HG03565 (cell line): ENCODE data around the gene WDFY3.

Experiments
- ATAC-seq: cut with Tn5 transposase; IDR thresholded peaks from one replicate; pipeline ENCODE4 v1.9.1; 2021; ENCODE audit warnings: mild to moderate bottlenecking, moderate library complexity; ENCODE audit not compliant: unreplicated experiment

WDFY3 gene

GRCh38 chr4:84952004-84952403 is 14.5 kb downstream of the WDFY3 start:
- ATAC-seq, result no peak

DNA sequence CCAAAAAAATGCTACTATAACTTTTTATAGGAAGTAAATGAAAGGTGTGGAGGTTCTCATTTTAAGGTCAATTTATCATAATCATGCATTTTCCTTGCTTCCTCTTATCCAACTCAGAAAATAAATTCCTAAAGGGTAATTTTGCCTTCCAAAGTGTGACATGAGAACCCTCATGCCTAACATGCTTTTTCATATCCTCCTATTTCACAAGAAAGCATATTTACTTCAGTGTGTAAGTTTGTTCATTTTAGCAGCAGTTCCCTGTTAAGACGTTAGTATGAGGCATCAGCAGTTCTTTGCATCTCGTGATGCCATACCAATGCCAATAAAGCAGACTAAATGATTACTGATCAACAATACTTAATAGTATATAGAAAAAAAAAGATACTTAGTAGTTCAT is 18.4 kb downstream of the WDFY3 start:
- ATAC-seq, result no peak

DNA sequence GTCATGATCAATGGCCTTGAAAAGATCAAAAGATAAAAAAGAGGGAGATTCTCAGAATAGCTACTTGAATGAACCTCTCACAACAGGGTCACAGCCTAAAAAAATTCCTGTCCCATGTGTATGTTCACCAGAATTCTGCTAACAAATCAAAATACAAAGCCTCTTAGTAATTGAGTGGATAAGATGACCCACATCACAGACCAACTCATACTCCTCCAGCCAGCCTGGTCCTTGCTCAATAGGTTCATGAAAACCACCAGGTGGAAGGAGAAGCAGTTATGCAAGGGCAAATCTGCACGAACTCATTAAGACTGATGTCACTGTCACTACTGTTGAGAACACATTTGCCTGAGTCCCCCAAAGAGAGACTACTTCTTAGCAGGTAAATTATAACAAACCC is 21.5 kb downstream of the WDFY3 start:
- no peak for ATAC-seq

GRCh38 chr4:84940960-84941359 is 25.5 kb downstream of the WDFY3 start:
- ATAC-seq, result no peak

DNA sequence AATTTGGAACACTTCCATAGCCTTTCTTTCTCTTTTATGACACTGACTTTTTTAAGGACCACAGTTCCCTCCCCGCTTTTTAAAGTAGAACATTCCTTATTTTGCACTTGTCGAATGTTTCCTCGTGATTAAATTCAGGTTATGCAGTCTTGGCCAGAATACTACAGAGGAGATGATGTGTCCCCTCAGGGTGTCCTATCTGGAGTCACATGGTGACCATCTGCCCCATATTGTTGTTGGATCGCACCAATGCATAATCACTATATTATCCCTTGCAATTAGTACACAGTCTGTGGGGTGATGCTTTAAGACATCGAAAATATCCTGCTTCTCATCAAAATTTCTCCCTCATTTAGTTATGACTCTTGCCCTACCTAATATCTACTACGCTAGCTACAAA is 27.4 kb downstream of the WDFY3 start:
- ATAC-seq, result no peak

GRCh38 chr4:84938316-84938715 is 28.2 kb downstream of the WDFY3 start:
- no peak for ATAC-seq

DNA sequence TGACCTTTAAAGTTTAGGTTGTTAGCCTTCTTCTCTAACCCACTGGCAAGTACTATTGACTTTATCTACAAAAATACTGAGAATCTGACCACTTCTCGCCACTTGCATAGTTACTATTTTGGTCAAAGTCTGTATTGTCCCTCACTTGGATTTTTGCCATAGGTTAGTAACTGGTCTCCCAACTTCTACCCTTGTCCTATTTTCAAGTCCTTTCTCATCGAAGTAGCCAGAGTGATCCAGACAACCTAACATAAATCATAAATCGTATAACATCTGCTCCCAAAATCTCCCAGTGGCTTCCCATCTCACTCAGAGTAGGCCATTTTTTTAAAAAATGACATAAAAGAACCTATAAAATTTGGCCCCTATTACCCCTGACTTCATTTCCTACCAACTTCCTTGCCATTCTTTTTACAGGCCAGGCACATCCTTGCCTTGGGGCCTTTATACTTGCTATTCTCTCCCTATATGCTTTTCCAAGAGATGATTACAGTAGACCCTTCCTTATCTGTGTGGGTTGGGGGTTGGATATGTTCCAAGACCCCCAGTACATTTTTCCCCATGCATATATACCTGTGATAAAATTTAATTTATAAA is 29.0 kb downstream of the WDFY3 start:
- no peak for ATAC-seq

- no peak for ATAC-seq
These were observed 30.4 kb downstream of the WDFY3 start for GRCh38 chr4:84936123-84936522.

DNA sequence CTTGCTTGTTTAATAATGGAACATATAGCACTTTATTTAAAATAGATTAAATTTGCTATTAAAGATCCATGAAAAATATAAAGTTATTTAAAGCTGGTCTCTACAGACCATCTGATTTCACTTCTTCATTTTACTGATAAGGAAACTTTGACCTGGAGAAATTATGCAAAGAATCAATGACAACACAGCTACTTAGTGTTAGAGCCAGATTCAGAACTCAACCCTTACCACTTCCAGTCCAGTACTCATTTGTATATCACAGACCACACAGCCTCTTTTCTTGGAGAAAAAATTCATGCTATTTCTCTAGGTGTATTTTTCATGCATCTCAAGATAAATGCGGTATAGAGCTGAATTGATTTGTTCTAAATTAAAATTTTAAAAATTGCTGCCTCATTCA is 34.0 kb downstream of the WDFY3 start:
- ATAC-seq, result no peak

- ATAC-seq, result no peak
These were observed 34.5 kb downstream of the WDFY3 start for GRCh38 chr4:84931961-84932360.

DNA sequence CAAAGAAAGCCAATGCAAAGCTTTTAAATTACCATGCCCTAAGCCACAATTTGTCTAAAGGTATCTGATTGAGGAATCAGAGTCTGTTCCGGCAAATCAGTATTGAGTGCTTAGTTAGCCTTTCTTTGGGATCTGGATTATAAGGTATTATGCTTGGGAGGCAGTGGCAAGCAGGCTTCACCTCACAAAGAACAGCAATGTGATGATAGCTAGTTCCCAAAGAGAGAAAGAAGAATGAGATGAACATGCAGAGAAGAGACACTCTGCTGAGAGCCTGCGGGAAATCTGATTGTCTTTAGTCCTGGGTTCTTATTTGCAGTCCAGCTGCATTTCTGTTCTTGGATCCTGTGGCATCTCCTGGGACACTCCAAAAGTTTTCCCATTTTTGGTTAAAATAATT is 35.2 kb downstream of the WDFY3 start:
- ATAC-seq, result no peak

DNA sequence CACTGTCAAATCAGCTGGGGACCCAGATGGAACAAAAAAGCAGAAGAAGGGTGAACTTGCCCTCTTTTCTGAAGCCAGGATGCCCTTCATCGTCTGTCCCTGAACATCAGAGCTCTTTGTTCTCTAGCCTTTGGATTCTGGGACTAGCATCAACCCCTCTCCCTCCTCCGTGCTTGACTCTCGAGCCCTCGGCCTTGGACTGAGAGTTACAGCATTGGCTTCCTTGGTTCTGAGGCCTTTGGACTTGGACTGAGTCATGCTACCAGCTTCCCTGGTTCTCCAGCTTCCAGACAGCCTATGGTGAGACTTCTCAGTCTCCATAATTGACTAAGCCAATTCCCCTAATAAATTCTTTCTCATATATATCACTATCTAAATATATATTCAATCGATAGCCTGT is 38.4 kb downstream of the WDFY3 start:
- no peak for ATAC-seq

- no peak for ATAC-seq
These were observed 39.1 kb downstream of the WDFY3 start for GRCh38 chr4:84927428-84927827.

DNA sequence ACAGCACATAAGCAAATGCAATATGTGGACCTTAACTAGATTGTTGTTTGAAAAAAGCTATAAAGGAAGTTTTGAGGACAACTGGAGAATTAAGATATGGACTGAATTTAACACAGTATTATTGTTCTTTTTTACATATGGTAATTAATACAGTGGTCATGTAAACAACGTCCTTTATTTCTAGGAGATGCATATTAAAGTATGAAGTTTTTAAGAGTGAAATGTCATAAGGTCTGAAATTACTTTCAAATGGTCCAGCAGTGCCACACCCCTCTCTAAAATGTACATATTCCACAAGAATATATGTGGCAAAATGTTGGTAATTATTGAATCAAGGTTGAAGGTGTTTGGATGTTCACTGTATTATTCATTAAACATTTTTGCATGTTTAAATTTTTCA is 40.9 kb downstream of the WDFY3 start:
- ATAC-seq, result no peak

GRCh38 chr4:84924434-84924833 is 42.1 kb downstream of the WDFY3 start:
- no peak for ATAC-seq

- ATAC-seq, result no peak
These were observed 45.9 kb downstream of the WDFY3 start for GRCh38 chr4:84920617-84921016.

- ATAC-seq, result no peak
These were observed 48.5 kb downstream of the WDFY3 start for GRCh38 chr4:84917869-84918600.

GRCh38 chr4:84917086-84917821 is 49.2 kb downstream of the WDFY3 start:
- ATAC-seq, result no peak

GRCh38 chr4:84916227-84916626 is 50.3 kb downstream of the WDFY3 start:
- ATAC-seq, result no peak

DNA sequence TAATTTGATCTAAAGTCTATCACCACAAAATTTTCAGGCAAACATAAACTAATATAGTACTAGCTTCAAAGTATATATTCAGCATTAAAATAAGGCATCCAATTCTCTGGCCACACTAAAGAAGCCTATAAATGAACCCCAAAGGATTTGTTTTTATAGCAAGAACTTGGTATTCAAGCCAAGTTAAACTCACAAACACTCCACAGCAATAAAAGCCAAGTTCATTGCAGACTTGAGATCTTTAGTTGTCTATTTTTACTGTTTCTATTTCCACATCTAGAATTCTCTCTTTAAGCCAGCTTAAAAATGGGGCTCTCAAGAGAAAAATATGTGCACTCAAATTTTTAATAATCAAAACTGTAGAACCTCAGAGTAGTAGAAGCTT is 51.1 kb downstream of the WDFY3 start:
- ATAC-seq, result no peak

DNA sequence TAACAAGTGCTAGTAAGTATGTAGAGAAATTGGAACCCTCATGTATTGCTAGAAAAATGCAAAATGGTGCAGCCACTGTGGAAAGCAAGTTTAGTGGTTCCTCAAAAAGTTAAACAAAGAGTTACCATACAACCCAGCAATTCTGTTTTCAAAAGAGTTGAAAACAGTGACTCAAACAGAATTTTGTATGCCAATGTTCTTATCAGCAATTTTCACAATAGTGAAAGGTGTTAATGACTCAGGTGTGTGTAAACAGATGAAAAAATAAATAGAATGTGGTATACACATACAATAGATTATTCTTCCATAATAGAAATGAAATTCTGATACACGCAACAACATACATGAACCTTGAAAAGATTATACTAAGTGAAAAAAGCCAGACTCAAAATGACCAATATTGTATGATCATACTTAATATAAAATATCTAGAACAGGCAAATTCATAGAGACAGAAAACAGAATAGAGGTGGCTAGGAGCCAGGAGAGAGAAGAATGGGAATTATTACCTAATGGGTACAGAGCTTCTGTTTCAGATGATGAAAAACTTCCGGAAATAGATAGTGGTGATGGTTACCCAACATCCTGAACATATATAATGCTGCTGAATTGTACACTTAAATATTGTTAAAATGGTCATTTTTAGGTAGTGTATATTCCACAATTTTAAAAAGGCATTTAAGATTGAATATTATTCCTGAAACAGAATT is 51.6 kb downstream of the WDFY3 start:
- no peak for ATAC-seq

GRCh38 chr4:84913176-84913575 is 53.3 kb downstream of the WDFY3 start:
- ATAC-seq, result no peak
